NCI-H774 (cell line): ENCODE data around the gene MSH2.

Source experiments
- DNase-seq: peaks from one replicate; lab custom pipeline; 2025; lab: John Stamatoyannopoulos, UW

Gene MSH2

DNA sequence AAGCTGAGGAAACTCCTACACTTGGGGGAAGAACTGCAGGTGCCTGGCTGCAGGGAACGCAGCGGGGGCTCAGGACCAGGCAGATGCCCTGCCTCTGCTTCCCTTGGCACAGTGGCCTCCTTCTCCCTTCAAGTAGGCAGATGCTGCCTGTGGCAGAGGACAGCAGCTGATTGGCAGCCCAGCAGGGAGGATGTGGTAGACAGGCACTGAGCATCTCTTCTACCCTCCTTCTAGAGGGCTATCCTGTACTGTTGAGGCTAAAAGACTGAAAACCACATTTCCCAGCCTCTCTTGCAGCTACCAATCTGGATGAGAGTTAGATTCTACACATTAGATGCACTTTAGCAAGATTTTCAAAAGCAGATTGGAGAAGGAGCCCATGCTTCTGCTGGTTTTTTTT lies 105.7 kb downstream of the MSH2 start:
- no peak for DNase-seq

DNA sequence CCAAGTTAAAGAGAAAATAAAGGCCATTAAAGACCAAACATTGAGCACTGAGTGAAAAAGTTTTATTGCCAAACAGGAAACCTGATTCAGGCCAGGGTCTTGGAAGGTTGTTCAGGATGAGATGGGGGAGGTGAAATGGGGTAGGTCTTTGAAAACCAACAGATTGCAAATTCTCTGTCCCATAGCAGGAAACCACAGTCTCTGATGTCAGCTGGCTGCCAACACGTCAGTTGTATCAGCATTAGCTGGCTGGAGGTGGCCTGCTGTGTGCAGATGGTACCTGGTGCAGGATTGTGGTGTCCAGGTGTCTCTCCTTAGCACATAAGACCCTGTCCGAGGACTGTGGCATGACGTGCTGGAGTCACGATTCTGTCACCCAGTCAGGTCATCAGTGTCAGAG lies 106.3 kb downstream of the MSH2 start:
- DNase-seq, result no peak

DNA sequence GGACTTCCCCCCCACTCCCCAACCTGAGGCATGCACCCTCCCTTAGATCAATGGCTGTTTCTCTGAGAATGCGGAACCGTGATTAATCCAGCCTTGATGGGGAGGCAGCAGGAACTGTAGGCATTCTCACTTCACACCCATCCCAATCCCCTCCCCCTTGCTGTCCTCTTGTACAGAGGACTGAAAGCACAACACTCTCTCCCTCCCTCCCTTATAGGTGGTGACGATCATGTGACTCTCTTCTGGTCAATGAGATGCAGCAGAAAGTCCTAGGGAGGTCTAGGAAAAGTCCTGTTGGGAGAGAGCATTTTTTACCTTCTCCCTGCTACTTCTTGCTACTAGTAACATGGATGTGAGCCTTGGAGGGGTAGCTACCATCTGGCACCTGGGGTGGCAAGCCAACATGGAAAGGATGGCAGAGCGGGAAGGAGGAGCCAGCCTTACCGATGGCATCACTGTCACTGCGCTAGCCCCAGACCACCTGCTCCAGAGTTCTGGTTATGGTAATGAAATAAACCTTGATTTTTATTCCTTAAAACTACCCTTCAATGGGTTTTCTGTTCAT lies 106.9 kb downstream of the MSH2 start:
- no peak for DNase-seq

DNA sequence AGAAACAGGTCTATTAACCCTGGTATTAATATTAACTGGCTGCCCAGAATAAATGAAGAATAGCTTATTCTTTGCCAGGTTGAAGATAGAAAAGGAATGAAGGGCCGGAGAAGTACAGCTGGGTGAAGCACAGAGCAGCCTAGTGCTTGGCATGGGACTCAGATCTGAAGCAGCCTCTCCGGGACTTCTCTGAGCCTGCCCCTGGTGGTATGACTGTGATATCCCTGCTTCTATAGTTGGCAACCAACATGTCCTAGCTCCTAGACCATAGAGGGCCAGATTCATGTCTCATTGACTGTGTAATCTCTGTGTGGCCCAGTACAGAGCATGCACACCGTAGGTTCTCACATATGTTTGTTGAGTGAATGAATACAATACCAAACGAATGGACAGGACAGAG lies 107.8 kb downstream of the MSH2 start:
- DNase-seq, result no peak

DNA sequence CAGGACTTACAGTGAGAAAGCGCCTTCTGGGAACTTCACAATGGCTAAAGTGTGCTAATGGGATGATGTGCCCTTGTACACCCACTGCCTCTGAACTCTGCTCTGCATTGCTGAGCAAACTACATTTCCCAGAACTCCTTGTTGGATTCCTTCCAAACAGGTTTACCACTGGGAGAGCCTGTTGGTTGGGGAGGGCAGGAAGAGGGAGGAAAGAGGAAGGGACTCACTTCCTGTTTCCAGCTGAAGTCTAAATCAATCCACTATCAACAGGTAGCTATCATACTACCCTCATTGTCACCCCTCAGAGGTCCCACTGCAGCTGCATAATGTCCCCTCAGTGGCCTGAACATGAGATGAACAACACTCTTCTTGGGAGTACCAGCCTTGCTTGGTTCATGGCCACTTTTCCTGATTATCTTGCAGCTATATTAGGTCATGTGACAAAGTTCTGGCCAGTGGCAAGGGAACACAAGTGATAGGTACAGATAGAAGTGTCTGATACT lies 109.7 kb downstream of the MSH2 start:
- no peak for DNase-seq

DNA sequence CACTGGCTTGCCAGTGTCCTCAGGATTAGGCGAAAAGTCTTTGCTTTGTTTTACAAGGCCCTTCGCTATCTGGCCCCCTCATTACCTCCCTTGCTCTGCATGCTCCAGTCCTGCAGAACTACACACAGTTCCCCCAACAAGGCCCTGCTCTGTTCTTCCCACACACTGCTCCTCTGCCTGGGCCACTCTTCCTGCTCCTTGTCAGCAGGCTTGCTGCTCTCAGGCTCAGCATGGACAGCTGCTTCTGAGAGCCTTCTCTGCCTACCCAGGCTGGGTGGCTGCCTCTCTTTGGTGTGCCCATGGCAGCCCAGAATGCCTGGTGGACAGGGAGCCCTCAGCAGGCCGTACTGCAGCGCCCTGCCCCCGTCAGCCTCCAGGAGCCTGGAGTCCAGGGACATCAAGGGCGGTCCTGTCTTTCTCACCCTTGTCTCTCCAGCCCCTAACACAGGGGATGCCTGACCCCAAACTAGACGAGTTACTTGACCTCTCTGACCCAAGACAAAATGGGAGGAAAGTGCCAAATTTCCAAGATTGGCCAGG lies 111.1 kb downstream of the MSH2 start:
- no peak for DNase-seq

DNA sequence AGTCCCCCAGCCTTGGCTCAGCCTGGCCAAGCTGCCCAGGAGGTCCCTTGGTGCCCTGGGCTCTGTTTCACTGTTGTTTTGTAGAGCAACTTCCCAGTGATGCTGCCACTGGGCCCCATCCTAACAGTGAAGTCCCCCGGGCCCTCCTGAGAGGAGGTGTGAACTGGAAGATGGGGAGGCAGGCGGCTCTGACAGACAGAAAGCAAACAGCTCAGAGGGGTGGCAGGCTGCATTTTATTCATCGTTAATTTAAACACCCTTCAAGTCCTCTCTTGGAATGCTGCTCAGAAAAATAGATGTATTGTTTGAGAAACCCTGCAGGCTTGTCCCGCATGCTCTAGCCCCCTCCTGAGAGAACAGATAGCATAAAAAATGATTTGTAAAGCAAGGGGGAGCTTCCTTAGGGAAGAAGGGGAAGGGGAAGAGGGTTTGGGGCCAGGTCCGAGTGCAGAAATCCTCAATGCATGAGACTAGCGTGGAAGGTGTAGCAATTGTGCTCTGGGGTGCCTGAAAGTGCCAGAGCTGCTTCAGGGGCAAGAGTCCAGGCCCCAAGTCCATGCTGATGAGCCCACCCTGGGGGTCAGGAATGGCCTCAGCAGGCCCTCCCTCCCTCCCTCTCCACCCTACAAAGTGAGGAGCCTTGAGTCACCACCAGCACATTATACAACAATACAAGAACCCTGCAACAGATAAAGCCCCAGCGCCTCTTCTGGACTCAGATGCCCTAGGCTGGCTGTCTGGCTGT lies 113.6 kb downstream of the MSH2 start:
- no peak for DNase-seq

DNA sequence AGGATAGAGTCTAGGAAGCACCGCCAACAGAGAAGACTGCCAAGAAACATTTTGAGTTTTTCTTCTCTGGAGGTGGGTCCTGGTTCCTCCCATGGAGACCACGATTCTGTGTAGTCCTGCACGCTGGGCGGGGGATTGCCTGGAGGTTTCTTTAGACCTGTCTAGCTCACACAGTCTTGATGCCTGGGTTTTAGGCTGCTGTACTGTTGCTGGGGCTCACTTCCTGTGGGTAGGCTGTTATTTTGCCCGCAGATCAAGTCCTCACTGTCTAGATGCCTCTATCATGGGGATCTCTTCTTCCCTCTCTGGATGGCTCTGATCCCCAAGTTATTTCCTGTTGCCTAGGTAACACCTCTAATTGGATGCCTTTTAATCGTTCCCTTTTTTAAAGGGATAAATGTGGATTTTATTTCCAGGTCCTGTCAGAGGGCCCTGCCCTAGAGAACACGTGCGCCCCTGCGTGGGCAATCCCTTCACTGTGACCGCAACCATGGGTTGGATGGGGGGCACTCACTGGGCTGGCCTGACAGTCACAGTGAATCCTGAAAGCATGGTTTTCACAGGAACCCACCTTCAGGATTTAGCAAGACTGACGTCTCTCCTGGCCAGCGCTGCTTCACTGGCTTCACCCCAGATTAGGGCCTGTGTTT lies 115.7 kb downstream of the MSH2 start:
- no peak for DNase-seq

DNA sequence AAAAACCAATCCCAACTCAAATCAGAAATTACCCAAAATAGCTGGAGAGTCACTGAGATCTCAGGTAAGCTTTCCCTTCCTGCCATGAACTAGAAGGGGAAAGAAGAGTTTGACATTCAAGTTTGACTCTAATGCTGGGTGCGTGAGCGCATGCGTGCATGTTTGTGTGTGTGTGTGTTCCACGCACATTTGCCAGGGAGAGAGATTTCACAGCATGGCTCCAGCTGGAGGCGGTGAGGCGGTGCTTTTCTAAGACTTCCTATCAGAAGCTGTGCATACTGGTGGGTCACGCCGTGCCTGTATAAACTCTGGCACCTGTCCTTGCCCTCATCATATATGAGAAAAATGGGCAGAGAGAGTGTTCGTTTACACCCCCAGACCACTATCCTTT lies 116.2 kb downstream of the MSH2 start:
- DNase-seq, result no peak

DNA sequence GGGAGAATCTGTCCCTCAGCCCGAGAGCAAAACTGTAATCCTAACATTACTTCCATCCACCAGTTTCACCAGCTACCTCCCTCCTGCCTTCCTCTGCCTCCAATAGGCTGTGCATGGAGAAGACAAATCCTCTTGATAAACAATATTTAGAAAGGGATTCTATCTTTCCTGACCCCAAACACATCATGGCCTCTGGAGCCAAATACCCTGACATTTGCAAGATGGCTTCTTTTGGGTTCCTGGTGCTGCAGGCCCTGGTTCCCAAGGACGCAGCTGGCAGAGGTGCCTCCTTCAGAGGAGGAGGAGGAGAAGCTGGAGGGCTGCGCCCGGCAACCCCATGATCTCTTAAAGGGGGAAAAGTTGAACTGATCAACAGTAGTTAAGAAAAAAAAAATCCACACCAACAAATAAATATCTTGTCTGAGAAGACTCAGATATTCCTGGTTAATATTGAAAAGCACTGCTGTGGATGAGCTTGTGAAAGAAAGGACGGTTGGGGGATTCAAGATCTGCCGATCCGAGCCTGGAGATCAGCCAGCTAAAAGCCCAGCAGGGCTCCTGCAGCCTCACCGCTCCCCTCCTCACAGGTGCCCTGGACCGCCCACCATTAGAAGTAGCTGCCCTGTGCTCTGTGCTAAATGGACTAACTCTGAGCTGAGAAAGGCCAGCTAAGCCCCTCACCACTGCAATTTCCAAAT lies 116.8 kb downstream of the MSH2 start:
- DNase-seq, result no peak

DNA sequence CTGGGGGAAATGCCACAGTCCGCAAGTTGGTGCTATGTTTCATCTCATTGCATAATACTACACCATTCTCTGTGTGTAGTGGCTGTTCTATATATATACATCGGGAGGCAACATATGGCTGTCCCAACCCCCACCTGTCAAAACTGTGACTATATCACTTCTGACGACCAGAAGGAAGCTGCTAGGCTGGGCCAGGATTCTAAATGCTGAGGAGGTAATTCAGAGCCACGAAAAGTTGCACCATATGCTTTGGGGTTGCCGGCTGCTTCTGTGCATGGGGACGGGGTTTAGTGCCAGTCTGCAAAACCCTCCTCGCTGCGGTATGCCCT lies 117.3 kb downstream of the MSH2 start:
- no peak for DNase-seq

DNA sequence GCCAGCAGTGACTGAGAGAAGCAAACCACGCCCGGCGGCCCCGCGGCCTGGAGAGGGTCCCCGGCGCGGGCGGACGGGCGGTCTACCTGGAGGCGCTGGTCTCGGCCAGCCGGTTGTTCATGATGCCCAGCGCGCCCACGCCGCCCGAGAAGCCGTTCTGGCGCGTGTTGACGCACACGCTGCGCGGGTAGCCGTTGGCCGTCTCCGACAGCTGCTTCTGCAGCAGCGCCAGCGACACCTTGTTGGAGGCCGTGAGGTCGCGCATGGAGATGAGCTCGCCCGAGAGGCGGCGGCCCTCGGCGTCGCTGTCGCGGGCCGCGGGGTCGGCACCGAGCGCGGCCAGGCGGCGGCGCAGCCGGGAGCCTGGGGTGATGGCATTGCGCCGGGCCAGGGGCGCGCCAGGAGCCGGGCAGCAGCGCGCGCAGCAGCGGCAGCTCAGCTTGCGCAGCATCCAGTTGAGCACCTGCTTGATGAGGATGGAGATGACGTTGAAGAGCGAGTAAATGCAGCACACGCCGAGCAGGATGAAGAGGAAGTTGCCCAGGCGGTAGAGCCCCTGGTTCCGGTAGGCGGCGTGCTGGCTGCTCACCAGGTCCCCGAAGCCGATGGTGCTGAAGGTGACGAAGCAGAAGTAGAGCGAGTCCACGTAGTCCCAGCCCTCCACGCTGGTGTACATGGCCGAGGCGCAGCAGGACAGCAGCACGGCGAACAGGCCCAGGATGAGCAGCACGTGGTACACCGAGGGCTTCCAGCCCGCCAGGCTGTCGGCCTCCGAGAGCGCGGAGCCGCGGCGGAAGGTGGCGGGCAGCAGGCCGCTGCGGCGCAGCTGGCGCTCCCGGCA lies 118.1 kb downstream of the MSH2 start:
- DNase-seq, result peak; percentile 60

DNA sequence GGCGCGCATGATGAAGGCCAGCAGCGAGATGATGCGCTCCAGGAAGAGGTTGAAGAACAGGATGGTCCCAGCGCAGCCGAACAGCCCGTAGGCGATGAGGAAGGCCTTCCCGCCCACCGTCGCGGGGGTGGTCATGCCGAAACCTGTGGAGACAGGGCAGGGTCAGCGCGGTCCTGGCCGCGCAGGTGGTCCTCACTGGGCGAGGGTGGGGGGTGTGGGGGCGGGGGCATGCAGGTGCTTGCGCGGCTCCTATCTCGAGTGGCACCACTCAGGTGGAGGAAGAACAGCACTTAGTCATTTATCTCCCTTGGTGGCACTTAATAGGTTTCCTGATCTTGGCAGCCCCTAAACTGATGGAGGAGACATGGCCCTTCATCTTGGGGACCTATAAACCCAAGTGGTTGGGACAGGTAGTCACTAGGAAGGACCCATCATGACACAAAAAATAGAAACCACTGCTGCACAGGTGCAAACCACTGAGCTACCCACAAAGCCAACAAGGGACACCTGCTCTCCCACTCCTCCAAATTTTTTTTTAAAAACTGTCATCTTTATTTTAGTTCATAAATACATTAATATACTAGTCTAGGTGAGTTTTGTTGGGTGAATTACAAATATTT lies 118.8 kb downstream of the MSH2 start:
- DNase-seq, result no peak

DNA sequence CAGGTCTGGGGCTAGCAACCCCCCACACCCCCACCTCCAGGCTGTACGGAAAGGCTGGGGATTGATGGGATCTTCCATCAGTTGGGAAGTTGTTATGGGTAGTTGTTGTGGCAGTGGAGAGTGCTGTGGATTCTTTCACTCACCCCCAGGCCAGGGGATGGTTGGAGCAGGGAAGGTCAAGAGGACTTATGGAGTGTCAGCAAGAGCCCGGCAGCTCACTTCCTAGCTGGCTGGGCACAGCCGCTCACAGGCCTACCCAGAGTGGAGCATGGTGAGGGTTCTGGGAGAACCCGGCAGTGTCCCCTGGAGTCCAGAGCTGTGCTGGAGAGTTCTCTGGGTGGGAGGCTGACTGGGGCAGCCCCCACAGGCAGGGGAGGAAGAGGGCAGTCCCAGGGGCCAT lies 122.2 kb downstream of the MSH2 start:
- DNase-seq, result no peak

DNA sequence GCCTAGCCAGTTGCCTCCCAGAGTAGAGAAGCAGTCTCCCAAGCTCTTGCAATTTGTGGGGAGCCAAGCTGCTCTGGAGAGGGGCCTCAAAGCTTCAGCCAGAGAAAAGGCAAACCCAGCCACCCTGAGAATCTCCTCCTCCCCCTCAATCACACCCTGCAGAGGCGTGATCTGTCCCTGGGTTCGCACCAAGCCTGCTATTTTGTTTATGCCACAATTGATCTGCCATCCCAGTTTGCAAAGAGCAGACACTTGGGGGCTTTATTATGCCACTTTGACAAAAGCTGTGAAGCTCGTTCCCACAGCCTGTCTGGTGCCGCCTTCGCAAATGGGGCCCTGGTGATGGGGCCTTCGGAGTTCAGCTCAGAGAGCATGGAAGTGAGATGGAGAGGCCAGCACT lies 125.5 kb downstream of the MSH2 start:
- DNase-seq, result no peak

DNA sequence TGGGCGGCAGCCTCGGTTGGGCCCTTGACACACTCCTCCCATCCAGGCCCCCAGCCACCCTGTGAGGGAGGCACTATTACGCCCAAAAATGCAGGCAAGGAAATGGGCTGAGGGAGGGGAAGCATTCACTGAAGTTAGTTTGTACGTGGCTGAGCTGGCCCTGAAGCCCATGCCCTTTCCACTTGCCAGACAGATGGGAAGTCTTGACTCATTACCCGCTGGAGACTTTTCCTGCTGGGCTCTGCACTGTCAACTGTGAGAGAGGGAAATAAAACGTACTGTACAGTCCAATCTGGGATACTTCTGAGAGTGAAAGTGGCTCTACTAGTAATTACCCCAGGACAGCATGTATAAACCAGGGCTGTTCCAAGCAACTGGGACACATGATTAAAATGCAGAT lies 125.9 kb downstream of the MSH2 start:
- no peak for DNase-seq

DNA sequence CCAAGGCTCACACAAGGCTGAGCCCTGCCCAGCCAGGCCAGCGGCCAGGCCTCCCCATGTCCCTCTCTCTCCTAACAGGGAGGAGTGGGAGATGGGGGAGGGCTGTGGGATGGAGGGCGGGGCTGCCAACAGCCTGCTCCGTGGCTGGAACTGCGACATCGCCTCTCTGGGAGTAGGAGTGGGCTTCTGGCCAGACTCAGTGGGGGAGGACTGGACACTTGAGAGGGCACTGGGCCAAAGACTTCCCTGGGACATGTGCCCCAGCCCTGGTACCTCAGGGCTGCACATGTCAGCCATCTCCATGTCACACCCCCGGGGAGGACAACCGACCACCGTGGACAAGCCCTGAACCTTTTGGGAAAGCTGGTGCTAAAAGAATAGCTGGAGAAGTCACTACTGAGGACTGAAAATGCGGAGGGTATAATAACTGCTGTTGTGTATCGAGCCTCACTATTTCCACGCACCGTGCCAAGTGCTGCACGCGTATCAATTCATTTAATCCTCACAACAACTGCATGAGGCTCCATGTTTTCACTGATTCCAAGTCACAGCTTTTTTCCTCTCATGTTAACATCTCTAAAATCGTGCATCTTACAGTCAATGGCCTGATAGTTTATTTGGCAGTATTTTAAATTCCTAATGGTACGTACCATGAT lies 127.3 kb downstream of the MSH2 start:
- no peak for DNase-seq

DNA sequence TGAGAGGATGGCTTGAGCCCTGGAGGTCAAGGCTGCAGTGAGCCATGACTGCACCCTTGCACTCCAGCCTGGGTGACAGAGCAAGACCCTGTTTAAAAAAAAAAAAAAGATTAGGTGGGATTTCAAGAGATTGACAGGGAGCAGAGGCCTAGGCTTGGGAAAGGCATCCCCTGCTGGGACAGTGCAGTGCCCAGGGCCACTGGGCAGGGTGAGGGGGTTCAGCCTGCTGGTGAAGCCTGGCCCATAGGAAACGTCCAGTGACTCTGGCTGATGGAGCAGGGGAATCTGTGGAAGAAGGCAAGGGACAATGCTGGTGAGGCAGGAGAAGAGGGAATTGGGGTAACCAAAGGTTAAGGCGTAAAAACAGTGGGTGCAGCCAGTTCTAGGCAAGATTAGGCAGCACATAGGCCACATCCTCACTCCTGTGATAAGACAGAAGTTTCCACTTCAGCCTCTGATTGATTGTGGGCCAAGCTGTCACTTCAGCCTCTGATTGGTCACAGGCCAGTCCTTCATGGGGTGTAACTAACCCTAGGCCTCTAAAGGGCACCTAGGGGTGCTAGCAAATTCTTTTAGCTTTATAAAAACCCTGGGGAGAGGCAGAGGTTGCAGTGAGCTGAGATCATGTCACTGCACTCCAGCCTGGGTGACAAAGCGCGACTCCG lies 128.6 kb downstream of the MSH2 start:
- DNase-seq, result no peak
